Stimulated activated CD4-positive, alpha-beta T cell treated with anti-CD3 and anti-CD28 coated beads, TNF-alpha, amount 100 ng/mL, for 1 hour (primary cell): ENCODE results near the gene MACROH2A1.
"Not testable (repeated sequence)": the region's sequence is repeated elsewhere in the genome, so short reads cannot be mapped to it uniquely, and the experiment has no call there.

Experiments
- DNase-seq, 3 donors: peaks; one replicate each; pipeline ENCODE4 v3.0.0-alpha.2; 2020; ENCODE audit warnings: low read depth in 3 of 3, low spot score in 1 of 3

MACROH2A1 gene

DNA sequence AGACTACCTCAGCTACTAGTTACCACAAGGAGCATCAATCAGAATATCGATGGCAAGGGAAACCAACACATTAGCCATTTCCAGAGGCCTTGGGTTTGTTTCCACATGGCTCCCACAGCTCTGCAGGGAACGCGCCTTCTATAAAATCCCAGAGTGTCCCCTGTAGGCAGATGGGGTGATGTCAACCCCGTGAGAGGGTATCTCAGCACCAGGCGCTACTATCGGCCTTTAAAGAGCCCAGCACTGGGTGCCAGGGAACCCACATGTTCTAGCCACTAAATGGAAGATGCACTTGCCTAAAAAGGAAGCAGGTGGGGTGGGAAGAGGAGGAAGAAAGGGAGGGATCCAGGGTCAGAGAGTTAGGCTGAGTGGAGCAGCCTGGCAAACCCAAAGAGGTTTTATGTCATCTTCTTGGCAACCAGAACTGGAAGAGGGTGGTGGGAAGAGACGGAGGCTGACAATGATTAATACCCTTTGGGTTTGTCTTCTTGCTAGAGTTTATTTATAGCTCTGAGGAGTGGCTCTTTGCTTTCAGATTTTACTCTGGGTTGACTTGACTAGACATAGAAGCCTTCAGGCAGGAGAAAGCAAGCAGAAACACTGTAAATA lies 19.9 kb downstream of the MACROH2A1 start:
- DNase-seq, result no peak

- DNase-seq, result no peak
Measured at GRCh38 chr5:135377751-135378680, 21.0 kb downstream of the MACROH2A1 start.

- no peak for DNase-seq
Measured at GRCh38 chr5:135376961-135377624, 21.9 kb downstream of the MACROH2A1 start.

DNA sequence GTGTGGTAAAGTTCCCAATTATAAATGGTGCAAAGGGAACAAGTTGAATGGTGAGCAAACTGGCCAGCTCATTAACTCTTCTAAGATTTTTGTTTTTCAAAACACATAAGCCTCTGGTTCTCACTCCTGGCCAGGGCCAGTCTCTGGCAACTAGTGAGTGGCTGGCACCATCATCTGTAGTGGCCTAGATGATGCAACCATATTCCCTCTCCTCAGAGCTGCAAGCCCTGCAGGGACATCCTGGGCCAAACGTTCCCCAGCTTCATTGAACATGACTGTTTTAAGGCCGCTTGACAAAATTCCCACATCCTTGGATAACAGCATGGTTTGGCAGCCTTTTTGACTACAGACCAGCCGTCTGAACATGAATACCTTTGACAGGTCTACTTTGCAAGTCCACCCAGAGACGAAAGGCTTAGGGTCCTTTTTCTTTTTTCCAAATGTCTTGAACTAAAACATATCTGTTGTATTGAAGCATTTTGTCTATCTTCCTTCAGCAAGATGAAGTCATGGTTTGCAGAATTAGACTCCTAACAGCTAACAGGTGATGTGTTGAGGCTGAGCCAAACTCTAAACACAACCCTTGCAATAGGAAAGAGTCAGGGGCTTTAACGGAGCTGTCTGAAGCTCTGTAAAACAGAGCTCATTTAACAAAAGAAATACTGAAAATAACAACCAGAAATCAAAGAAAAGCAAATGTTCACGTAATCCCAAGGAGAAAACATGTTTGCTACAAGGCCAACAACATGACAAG lies 23.8 kb downstream of the MACROH2A1 start:
- DNase-seq, result no peak

- DNase-seq, result no peak
Measured at GRCh38 chr5:135373736-135374515, 25.1 kb downstream of the MACROH2A1 start.

GRCh38 chr5:135372654-135373381 lies 26.2 kb downstream of the MACROH2A1 start:
- DNase-seq, result no peak

- DNase-seq, result no peak
Measured at GRCh38 chr5:135371622-135372232, 27.3 kb downstream of the MACROH2A1 start.

DNA sequence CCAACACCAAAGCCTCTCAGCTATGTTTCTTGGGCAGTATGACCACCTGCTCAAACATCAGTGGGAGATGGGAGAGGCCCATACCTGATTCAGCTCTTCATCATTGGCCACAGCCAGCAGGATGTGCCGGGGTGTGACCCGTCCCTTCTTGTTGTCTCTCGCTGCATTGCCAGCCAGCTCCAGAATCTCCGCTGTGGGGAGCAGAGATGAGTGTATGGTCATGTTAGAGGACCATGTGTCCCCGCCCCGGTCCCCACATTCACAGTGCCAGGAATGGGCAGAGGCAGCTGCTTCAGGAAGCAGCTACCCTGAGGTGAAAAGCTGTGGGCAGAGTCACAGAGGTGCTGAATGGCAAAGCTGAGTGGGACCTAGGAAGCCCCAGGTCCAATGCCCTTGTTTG lies 29.1 kb downstream of the MACROH2A1 start:
- DNase-seq, result no peak

- DNase-seq, result no peak
Measured at GRCh38 chr5:135367554-135367953, 31.5 kb downstream of the MACROH2A1 start.

- no peak for DNase-seq
Measured at GRCh38 chr5:135367076-135367475, 32.0 kb downstream of the MACROH2A1 start.

DNA sequence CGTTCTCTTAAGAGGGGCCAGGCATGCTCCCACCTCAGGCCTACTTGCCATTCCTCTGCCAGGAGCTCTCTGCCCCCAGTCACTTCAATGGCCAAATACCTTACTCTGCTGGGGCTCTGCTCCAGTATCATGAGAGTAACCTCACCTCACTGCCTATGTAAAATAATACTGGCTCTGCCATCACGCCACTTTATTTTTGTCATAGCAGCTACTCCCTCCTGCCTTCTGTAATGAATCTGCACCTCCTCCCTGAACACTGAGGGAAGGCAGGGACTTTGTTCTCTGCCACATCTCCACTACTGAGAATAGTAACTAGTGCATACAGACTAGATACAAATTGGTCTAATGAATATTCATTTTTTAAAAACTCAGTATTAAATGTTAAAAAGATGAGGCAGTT lies 33.8 kb downstream of the MACROH2A1 start:
- DNase-seq, result no peak

DNA sequence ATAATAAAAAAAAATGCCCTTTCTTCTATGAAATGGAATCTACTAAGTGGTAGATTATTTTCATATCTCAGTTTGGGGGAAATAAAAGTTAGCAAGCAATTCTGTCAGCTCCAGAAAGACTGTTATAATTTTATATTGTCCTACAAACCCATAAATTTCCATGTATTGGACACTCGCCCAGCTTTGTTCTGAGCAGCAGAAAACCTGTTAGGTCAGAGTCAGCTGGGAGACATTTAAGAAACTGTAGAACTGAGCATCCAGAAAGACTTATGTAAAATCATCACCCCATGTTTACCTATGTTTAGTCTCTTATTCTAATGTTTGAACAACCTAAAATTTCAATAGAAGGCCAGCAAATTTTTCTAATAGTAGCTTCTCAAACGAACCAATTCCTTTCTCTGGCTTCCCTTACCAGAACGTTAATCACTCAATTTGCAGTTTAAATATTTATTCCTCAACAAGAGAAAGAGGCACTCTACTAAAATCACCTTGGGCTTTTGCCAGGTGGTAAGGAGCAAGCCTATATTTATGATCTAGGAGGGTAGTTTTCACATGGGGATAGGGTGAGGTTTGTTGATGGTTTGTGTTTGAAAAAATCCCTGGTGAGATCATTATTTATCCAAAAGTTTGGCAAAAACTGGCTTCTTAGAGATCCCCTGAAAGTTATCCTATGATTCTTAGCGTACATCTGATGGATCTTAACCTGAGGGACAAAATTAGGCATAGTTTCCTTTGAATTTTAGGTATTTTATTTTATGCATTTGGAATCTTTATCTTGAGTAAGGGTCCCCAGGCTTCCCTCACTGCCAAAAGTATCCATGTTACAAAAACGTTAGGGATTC lies 34.4 kb downstream of the MACROH2A1 start:
- no peak for DNase-seq

GRCh38 chr5:135363342-135363741 lies 35.7 kb downstream of the MACROH2A1 start:
- not testable (repeated sequence) for DNase-seq

DNA sequence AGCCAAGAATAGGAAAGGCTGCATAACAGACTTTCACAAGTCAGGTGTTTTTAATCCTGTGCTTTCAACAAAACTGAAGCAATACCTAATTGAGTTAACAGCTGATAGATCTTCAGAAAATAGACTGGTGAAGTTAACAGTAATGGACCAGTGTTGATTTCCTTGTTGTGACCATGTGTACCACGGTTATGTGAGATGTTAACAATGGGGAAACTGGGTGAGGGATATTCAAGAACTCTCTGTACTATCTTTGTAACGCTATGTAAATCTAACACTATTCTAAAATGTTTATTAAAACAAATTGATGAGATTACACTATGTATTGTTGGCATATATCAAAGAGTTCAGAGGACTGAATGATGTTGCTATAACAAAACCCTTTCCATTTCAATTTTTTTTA lies 36.9 kb downstream of the MACROH2A1 start:
- no peak for DNase-seq

DNA sequence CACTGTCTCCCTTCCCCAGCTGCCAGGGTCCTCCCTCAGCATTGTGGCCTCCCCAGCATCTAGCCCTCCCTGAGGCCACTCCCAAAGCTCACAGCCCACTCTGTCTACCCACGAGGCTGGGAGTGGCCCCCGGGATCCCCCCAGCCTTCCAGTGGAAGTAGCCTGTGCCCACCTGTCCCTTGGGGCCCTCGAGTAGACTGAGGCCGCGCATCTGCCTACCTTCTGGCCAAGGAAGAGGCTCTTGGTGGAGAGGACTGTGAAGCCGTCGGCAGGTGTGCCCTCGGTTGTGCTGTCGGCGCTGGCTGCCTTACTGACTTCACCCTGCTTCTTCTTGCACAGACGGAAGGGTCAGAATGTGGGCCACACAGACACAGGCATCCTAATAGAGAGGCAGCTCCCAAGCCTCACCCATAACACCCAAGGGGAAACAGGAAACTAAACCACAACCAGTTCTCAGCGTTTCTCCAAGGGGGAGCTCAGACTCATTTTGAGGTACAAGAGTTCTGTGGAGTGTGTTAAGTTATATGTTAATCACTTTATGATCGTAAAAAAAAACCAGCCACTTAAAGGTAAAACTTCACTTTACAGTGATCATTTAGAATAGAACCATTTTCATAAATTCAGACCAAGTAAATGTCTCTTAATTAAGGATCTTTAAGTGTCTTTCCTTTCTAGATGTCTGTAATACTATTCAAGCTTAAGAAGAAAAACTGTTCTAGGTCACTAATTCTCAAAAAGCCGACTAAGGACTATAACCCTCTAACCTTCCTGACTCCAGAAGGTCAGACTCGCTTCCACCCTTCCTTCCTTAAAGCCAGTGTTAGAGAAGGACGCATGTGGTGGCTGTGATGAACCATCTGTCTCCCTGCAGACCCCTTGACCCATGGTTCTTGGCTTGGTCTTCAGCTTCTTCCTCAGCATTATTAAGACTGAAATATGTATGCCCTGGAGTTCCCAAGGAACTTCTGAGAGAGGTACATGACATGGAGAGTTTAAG lies 38.5 kb downstream of the MACROH2A1 start:
- DNase-seq, result no peak

DNA sequence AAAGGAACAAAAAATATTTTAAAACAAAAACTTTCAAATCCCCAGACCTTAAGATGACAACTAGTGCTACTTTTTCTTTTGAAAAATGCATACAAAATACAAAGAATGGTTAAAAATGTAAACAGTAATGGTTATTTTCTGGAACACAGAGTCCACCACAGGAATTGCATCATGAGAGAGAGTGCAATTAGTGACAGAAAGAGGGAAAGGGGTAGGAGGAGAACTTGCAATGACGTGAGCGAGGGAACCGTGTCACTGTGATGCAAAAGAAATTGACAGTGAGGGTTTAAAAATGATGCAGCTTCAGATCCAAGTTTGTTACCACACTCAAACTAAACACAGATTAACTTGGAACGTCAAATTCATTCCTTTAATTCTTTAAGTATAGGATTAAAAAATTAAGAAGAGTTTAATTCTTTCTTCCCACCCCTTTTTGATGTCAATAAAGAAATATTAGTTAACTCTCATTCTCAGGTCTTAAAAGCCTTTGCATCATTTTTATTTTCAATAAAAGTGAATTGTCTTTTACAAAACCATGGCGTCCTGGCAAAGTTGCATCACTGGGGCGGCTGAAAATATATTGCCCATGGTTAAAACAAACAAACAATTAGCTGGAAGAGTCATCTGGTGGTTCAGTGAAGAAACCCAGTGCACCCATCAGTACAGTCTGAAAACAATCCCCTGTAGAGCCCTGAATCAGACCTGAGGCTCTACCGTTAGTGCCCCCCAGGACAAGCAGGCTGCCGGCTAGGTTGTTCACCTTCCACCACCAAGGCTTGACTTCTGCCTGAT lies 39.5 kb downstream of the MACROH2A1 start:
- no peak for DNase-seq
